Body of pancreas (tissue), 4 donors: ENCODE results near the gene SNX12. TPM values are rescaled to one million over a fixed set of nuclear protein-coding genes. Genes with fewer than 3 reads are reported as not detected.
"Not testable (repeated sequence)": the region's sequence is repeated elsewhere in the genome, so short reads cannot be mapped to it uniquely, and the experiment has no call there.

ENCODE experiments used
- ATAC-seq: fragments of 150-250 bp; one replicate; pipeline ENCODE4 v1.9.1; 2016
- DNase-seq, 4 donors: peaks; one replicate each; pipeline ENCODE4 v3.0.0-alpha.2; 2019
- H3K27ac ChIP-seq, 4 donors: fragments of 200-600 bp; sonication (generic); 1 replicate in 3 of 4; 2 replicates in 1 of 4; pipeline versions ENCODE4 v1.5.1 to v1.6.1; 2016 to 2019; ENCODE audit warnings: mild to moderate bottlenecking in 1 of 4, mixed read lengths in 1 of 4, moderate library complexity in 1 of 4
- H3K27me3 ChIP-seq, 2 donors: fragments of 200-600 bp; sonication (generic); one replicate each; pipeline ENCODE4 v1.6.0; 2016; ENCODE audit warnings: mild to moderate bottlenecking in 1 of 2
- H3K36me3 ChIP-seq, 2 donors: fragments of 200-600 bp; sonication (generic); replicated peaks in 1 of 2; 2 replicates each; pipeline ENCODE4 v1.5.1; 2016; ENCODE audit warnings: low read depth in 2 of 2; ENCODE audit not compliant: insufficient read depth in 1 of 2
- H3K4me1 ChIP-seq: fragments of 200-600 bp; sonication (generic); one replicate; pipeline ENCODE4 v1.6.0; 2016
- H3K4me3 ChIP-seq, 2 donors: fragments of 200-600 bp; sonication (generic); 1 replicate in 1 of 2; 2 replicates in 1 of 2; pipeline ENCODE4 v1.5.1; 2016 to 2019
- H3K9me3 ChIP-seq, 3 donors: fragments of 200-600 bp; sonication (generic); 1 replicate in 2 of 3; 2 replicates in 1 of 3; pipeline ENCODE4 v1.5.1; 2016
- CTCF ChIP-seq, 7 experiments: fragments of 450-650 bp in 4 of 7; fragments of 200-600 bp in 3 of 7; sonication (generic) in 3 of 7; IDR thresholded peaks; one replicate each; pipeline ENCODE4 v1.5.1; 2016 to 2019; ENCODE audit warnings: antibody characterized with exemption in 7 of 7
- POLR2A ChIP-seq, 3 donors: fragments of 450-650 bp; IDR thresholded peaks; one replicate each; pipeline ENCODE4 v1.6.1; 2016; ENCODE audit warnings: antibody characterized with exemption in 3 of 3, mild to moderate bottlenecking in 2 of 3
- WGBS, 2 donors: methylation state at CpG; one replicate each; pipeline ENCODE4 v1.1.5; 2017; 5-methylcytosine and 5-hydroxymethylcytosine counted together
- intact Hi-C: fragments of 100-400 bp; cut with DNase I; formaldehyde crosslinking; loops from one replicate; pipeline ENCODE4 v1.15.1; 2023
- total RNA-seq, 2 donors: library from RNA; depleted of rRNA; stranded (reverse); fragments of >200 nt; gene quantifications; one replicate each; pipeline ENCODE4 v1.1.0, GENCODE V29; 2016

The SNX12 gene
- total RNA-seq, 2 donors from 2014 or later = 16.2 to 20.0 TPM

- Histone ChIP-seq H3K4me3 (no peak overlapping the region), H3K27ac (peak overlapping the region in 2 of 4 donors; percentile 78 to 89), H3K4me1 (peaks cover 8% of the 10 kb centered on the region), H3K27me3 (no peaks in the 10 kb centered on the region), H3K36me3 (no peaks in the 10 kb centered on the region), H3K9me3 (no peaks in the 10 kb centered on the region)
- ATAC-seq (no peak), DNase-seq (no peak)
- 6 to 18% methylated on average over 2 of the region's 2 CpGs for WGBS, 2 donors
- intact Hi-C loops = loop anchor here (10.0 kb wide), 1 partner anchor 62 kb away; no protein-coding TSS in a partner anchor
- no peak for TF ChIP-seq CTCF (IDR thresholded peaks at IDR 0.05)
- TF ChIP-seq POLR2A (IDR thresholded peaks at IDR 0.05) = no peak
Measured at GRCh38 chrX:71067089-71067488, 1.0 kb downstream of the SNX12 start.

- TF ChIP-seq POLR2A (IDR thresholded peaks at IDR 0.05) = no peak
- no peak overlapping the region for H3K27ac ChIP-seq
- ATAC-seq (no peak), DNase-seq (no peak)
- H3K27me3 ChIP-seq = no peaks in the 10 kb centered on the region
- H3K4me1 ChIP-seq = no peaks in the 10 kb centered on the region
- H3K9me3 ChIP-seq = no peaks in the 10 kb centered on the region
- H3K36me3 ChIP-seq = peaks cover 0 to 2% of the 10 kb centered on the region in 2 donors
- no peak overlapping the region for H3K4me3 ChIP-seq
- intact Hi-C loops = loop anchor here (10.0 kb wide), 1 partner anchor 55 kb away; no protein-coding TSS in a partner anchor
Measured at GRCh38 chrX:71060127-71060526, 8.0 kb downstream of the SNX12 start.

DNA sequence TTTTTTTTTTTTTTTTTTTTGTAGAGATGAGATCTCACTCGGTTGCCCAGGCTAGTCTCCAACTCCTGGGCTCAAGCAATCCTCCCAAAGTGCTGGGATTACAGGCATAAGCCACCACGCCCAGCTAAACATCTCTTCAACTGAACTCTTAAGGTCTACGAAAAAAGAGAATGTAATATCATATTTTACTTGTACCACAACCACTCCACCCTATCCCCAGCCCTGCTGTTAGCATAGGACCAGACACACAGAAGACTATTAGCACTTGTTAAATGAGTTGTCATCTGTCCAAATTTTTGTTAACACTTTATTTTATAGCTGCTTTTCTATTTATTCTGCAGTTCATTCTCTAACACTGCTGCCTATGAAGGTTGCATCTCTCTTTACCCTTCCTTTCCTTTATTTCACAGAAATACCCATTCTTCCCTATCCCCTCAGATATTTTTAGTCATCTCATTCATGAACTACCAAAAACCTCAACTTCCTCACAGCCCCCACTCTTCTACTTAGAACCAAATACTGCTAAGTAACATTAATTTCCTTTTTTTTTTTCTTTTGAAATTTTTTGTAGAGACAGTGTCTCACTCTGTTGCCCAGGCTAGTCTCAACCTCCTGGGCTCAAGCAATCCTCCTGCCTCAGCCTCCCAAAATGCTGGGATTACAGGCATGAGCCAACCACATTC, 10.1 kb downstream of the SNX12 start:
- intact Hi-C loops = no loop called here
- ATAC-seq (no peak), DNase-seq (no peak)
- TF ChIP-seq POLR2A (IDR thresholded peaks at IDR 0.05) = no peak
- 89 to 96% methylated on average over 3 of the region's 3 CpGs for WGBS, 2 donors
- Histone ChIP-seq H3K4me1 (no peaks in the 10 kb centered on the region), H3K4me3 (no peak overlapping the region), H3K27ac (no peak overlapping the region), H3K9me3 (no peaks in the 10 kb centered on the region), H3K27me3 (no peaks in the 10 kb centered on the region), H3K36me3 (peaks cover 0 to 2% of the 10 kb centered on the region in 2 donors)

DNA sequence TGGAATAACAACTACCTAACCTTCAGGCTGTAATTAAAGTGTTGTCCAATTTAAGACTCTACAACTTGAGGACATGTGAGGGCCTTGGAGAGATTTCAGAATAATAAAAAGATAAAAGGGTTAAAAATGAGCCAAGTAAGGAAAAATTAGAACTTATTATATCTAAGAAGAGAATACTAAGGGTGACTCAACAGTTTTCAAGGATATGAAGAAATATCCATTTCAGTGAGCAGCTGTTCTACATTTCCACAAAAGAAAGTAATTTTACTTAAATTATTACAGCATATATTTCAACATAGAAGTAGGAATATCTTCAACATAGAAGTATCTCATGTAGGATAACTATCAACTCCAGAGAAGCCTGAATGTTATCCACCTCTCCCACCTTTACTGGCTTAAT, 11.3 kb downstream of the SNX12 start:
- DNase-seq (no peak), ATAC-seq (no peak)
- H3K9me3 ChIP-seq = no peaks in the 10 kb centered on the region
- peaks cover 0 to 2% of the 10 kb centered on the region in 2 donors for H3K36me3 ChIP-seq
- no peaks in the 10 kb centered on the region for H3K4me1 ChIP-seq
- no peak overlapping the region for H3K27ac ChIP-seq
- intact Hi-C loops = no loop called here
- TF ChIP-seq POLR2A (IDR thresholded peaks at IDR 0.05) = no peak
- TF ChIP-seq CTCF (IDR thresholded peaks at IDR 0.05) = no peak
- no peak overlapping the region for H3K4me3 ChIP-seq
- no peaks in the 10 kb centered on the region for H3K27me3 ChIP-seq

GRCh38 chrX:71053217-71053621, 14.9 kb downstream of the SNX12 start:
- Histone ChIP-seq H3K27ac (no peak overlapping the region), H3K4me3 (no peak overlapping the region), H3K9me3 (no peaks in the 10 kb centered on the region), H3K27me3 (no peaks in the 10 kb centered on the region), H3K4me1 (no peaks in the 10 kb centered on the region), H3K36me3 (no peaks in the 10 kb centered on the region)
- intact Hi-C loops = no loop called here
- DNase-seq (peak in 3 of 4 donors; percentile 11 to 20 (median 12)), ATAC-seq (no peak)
- 65 to 87% methylated on average over 5 to 6 of the region's 18 CpGs for WGBS, 2 donors
- no peak for TF ChIP-seq CTCF (IDR thresholded peaks at IDR 0.05)
- TF ChIP-seq POLR2A (IDR thresholded peaks at IDR 0.05) = no peak

- Histone ChIP-seq H3K4me3 (no peak overlapping the region), H3K27ac (no peak overlapping the region), H3K36me3 (no peaks in the 10 kb centered on the region), H3K4me1 (no peaks in the 10 kb centered on the region), H3K9me3 (no peaks in the 10 kb centered on the region), H3K27me3 (no peaks in the 10 kb centered on the region)
- WGBS, 2 donors = 49 to 88% methylated on average over 2 to 5 of the region's 7 CpGs
- ATAC-seq (no peak), DNase-seq (no peak)
- TF ChIP-seq POLR2A (IDR thresholded peaks at IDR 0.05) (no peak), CTCF (IDR thresholded peaks at IDR 0.05) (no peak)
- intact Hi-C loops = no loop called here
Measured at GRCh38 chrX:71052721-71053120, 15.4 kb downstream of the SNX12 start.

DNA sequence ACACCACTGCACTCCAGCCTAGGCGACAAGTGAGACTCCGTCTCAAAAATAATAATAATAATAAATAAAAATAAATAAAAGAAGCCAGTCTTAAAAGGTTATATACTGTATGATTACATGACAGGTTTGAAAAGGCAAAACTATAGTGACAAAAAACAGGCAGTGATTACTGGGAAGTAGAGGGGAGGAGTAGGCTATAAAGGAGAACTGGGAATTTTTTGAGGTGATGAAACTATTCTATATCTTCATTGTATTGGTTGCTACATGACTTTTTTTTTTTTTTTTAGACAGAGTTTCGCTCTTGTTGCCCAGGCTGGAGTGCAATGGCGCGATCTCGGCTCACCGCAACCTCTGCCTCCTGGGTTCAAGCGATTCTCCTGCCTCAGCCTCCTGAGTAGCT, 20.2 kb downstream of the SNX12 start:
- H3K27ac ChIP-seq, H3K4me3 ChIP-seq, intact Hi-C loops, H3K4me1 ChIP-seq, DNase-seq, H3K36me3 ChIP-seq, H3K27me3 ChIP-seq, H3K9me3 ChIP-seq, ATAC-seq: not testable (repeated sequence)
- WGBS, 2 donors = 98 to 100% methylated on average over 2 to 7 of the region's 8 CpGs
